Coronary artery (tissue), 2 donors: ENCODE results near the gene BCOR.

Experiments
- DNase-seq: peaks from one replicate; pipeline ENCODE4 v3.0.0-alpha.2; 2017; ENCODE audit warnings: low spot score
- H3K27ac ChIP-seq, 2 donors: fragments of 200-600 bp; sonication (generic); one replicate each; pipeline ENCODE4 v1.5.1; 2016 to 2019
- H3K4me3 ChIP-seq: fragments of 200-600 bp; sonication (generic); 2 replicates; pipeline ENCODE4 v1.5.1; 2016; ENCODE audit warnings: mild to moderate bottlenecking, moderate library complexity
- CTCF ChIP-seq: fragments of 200-600 bp; sonication (generic); IDR thresholded peaks from one replicate; pipeline ENCODE4 v1.5.1; 2019; ENCODE audit warnings: antibody characterized with exemption

BCOR gene

GRCh38 chrX:40090961-40091360 is 6.8 kb downstream of the BCOR start:
- no peak for TF ChIP-seq CTCF
- peak overlapping the region; percentile 67 for H3K4me3 ChIP-seq
- peak overlapping the region in 1 of 2 donors; percentile 78 for H3K27ac ChIP-seq
- DNase-seq = no peak

DNA sequence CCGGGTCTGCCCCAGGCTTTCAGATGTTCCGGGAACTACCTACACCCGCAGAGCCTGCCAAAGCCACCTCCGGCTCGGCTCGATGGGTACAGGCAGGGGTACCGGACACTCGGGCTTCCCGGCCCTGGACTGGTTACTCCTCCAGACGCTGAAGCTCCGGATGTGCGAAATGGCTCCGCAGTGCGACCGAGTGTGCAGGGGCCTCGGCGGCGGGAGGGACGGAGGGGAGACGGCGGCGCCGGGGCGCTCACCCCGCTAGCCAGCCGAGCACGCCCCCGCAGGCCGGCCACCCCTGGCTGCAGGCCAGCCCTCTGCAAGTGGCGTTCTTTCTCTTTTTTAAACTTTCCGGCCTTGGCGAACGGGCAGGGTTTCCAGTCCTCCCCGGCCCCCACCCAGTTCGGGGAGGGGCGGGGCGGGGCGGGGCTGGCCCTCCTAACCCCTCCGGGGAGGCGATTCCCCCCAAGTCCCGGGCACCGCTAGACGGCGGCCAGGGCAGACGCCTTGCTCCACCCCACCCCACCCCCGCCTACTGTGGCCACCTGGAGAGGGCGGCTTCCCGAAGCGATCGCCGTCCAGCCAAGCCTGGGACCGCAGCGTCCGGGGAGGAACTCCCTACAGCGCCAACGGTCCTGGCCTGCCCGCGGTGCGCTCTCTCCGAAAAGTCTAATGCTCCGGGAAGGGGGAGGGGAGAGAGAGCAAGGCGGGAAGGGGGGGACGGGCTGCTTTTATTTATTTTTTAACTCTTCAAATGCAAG is 7.5 kb downstream of the BCOR start:
- Histone ChIP-seq H3K27ac (peak overlapping the region; percentile 58 to 78), H3K4me3 (peak overlapping the region; percentile 67)
- DNase-seq = no peak
- TF ChIP-seq CTCF = no peak

DNA sequence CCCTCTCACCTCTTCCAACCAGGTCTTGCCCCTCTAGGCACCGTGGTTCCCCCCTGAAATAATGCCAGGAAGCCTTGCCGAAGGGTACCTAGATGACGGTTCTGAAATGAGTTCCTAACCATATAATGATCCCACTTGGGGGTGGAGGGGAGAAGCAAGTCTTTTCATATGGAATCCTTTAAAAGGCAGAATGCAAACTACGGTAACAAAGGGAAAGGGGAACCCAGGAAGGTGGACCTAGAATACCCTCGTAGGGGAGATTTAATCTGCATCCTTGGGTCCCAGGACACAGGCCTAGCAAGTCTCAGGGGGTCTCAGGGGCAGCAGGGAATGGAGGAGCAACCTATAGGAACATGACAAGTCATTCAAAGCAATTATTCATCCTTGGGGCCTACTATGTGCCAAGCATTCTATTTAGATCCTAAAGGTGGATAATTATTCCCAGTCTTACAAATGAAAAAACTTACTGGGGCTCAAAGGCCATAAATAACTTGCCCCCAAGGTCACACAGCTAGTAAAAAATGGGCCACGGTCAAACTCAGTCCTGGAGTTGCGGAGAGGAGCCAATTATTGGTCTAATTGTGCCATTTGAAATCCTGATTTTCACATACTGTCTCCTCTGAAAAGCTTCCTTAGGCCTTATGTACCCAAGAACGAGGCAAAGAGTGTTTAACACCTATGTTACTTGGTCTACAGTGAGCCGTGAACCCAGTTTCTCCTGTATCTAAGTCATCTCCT is 8.8 kb downstream of the BCOR start:
- Histone ChIP-seq H3K27ac (peak overlapping the region; percentile 58 to 78), H3K4me3 (peak overlapping the region; percentile 67)
- no peak for TF ChIP-seq CTCF
- no peak for DNase-seq

DNA sequence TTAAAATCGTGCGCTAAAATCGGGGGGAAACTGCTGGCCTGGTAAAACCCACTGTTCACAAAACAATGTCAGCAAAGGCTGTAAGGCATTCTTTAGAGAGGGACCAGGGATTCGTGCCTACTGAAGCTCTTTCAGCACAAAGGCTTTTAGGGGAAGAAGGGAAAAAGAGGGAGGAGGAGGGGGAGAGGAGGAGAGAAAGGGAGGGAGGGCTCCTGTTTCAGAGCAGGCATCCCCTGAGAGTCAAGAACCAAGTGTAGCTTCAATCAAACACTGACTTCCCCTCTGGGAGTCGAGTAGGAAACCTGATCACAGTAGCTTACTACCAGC is 9.5 kb downstream of the BCOR start:
- DNase-seq = no peak
- Histone ChIP-seq H3K4me3 (no peak overlapping the region), H3K27ac (peak overlapping the region; percentile 35 to 78)
- no peak for TF ChIP-seq CTCF

DNA sequence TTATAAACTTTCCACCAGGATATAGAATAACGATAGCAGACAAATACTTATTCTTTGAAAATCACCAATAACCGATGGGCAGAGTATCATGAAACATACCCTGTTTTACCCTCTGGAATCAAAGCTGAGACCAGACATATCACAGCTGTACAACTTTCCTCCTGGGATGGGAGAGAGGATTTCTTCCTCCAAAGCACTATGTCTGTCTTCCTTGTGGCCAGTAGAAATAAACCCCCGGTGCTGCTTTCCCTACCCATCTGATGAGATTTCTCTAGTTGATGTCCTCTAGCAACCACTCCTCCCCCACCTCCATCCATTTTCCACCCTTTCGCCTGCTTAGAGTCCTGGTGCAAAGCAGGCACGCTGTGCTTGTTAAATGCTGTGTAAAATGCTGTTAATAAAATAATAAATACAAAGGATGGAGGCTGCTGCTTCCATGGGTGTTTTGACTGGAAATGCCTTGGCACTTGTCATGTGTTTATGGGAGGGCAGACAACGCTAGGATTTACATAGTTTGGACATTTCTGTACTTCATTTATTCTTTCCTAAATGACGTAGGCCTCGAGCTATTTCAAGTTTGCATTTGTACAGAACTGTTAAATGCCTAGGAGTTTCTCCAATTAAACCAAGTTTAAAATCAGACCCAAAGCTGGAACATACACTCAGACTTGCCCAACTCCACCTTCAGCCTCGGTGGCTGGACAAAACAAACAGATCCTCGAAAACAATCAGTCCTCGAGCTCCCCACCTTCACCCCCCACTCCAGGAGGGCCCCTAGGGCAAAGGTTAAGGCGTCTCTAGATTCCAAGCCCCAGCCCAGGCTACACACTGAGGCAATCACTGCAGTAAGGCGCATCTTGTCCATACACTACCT is 10.1 kb downstream of the BCOR start:
- DNase-seq = no peak
- TF ChIP-seq CTCF = no peak
- Histone ChIP-seq H3K27ac (peak overlapping the region; percentile 35 to 78), H3K4me3 (no peak overlapping the region)

DNA sequence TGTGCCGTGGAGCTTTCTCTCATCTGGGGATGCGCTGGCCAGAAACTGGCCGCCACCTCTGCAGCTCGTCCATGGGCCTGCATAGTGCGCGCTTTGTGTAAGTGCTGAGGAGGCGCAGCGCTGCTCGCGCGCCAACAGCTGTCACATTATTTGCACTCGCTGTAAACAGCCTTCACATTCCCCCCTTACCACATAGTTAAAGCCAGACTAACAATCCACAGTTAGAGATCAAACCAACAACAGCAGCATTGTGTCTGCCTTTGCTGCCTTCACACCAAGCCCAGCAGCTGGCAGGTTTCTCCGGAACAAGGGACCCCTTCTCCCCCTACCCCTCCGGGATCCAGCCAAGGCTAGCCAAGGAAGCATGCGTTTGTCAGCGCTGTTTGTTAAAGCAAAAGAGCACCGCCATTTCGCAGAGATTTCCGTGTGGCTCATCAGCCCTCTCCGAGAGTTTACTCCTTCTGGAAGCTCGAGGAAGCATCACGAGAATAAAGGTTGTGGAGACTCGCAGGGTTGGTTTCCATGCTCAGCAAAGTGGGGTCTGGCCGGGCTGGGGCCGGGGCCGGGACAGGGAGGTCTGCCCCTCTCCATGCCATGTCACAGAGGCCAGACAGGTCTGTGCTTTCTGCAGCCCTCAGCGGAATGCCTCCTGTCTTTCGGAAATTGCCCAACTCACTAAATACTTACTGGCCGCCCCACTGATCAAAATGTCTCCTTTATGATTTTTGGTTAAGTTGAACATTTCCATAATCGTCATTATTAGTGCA is 11.0 kb downstream of the BCOR start:
- DNase-seq = no peak
- Histone ChIP-seq H3K4me3 (no peak overlapping the region), H3K27ac (peak overlapping the region; percentile 8 to 78)
- TF ChIP-seq CTCF = no peak
